NB4 (cell line): Measurements from ENCODE around the gene ACCS.

Source experiments
- DNase-seq: peaks from one replicate; pipeline ENCODE4 v3.0.0; 2010; ENCODE audit warnings: low read depth
- H3K4me3 ChIP-seq: one replicate; pipeline ENCODE4 v1.5.1; 2011; ENCODE audit warnings: mild to moderate bottlenecking, low read depth, low read length, moderate library complexity
- CTCF ChIP-seq: IDR thresholded peaks from one replicate; pipeline ENCODE4 v1.5.1; 2012; ENCODE audit warnings: low read depth, low read length
- MAX ChIP-seq: IDR thresholded peaks from 2 replicates; pipeline ENCODE4 v1.6.1; 2011; ENCODE audit warnings: low read depth, low read length
- MYC ChIP-seq: IDR thresholded peaks from 2 replicates; pipeline ENCODE4 v1.6.1; 2011; ENCODE audit warnings: low read depth, low read length
- POLR2A ChIP-seq: IDR thresholded peaks from 2 replicates; pipeline ENCODE4 v1.6.1; 2011; ENCODE audit warnings: mild to moderate bottlenecking; ENCODE audit not compliant: insufficient read length; ENCODE audit errors: extremely low read depth

ACCS gene

GRCh38 chr11:44065841-44066731, at the start of gene ACCS:
TSS of gene ACCS (plus strand) at chr11:44066270. CDS start at chr11:44067628, 1,358 bp downstream.
- TF ChIP-seq POLR2A: peak; percentile 78
- TF ChIP-seq CTCF: peak; percentile 52
- TF ChIP-seq MAX: peak; percentile 92
- peak; percentile 91 for TF ChIP-seq MYC
- H3K4me3 ChIP-seq: peak within 1 kb of the TSS; percentile 80
- peak; percentile 98 for DNase-seq

DNA sequence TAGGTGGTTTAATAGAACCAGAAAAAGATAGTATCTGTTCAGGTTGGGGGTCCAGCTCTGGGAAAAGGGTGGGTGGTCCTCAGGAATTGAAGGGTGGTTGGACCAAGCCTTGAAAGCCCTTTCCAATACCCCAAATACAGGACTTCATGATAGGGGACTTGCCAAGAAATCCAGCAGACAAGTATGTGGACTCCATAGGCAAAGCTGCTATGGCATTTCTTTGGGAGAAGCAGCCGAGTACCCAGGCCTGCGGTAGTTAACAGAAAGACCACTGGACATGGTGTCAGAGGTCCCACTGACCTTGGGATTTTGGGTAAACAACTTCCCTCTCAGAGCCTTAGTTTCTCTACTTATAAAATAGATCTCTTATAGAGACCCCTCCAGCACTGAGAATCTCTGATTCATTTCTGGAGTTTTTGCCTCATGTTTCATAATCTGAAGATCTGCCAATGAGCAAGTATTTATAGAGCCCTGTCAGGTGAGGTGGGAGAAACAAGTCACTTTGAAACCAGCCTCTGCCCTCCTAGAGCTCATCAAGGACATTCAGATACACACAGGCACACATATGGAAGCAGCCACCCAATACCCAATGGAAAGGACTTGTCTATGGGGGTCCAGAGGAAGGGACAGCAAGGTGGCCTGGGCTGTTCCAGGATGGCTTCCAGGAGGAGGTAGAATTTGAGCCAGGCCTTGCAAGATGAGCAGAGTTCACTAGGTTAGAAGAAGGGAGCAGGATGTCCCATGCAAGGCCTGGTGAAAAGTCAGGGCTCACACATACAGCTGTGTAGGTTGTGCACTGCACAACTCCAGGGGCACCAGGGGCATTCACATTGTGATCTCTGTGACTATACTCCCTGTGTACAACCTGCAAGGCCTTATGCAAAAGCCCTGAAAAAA, 49.3 kb upstream of the ACCS start:
- TF ChIP-seq CTCF (no peak), POLR2A (no peak), MYC (no peak), MAX (no peak)
- DNase-seq: no peak
- H3K4me3 ChIP-seq: no peak overlapping the region

- TF ChIP-seq MYC (no peak), CTCF (no peak), POLR2A (no peak), MAX (no peak)
- H3K4me3 ChIP-seq: no peak overlapping the region
- DNase-seq: no peak
Observed at GRCh38 chr11:44017443-44018126, 48.5 kb upstream of the ACCS start.

DNA sequence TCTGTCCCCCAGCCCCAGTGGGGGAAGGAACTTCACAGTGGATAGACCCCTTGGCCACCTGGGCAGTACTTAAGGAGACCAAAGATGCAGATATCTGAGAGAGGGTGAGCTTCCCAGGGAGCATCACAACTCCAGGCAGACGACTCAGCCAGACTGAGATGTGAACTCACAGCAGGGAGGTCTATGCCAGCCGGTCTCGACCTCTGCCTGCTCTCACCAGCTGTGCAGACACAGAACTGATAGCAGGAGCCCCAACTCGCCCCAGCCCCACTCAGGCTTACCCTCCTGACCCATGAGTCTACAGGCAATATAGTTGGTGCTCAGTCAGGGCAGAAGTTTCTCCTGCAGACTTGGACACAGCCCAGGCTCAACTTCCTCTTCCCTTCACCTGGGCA, 47.9 kb upstream of the ACCS start:
- H3K4me3 ChIP-seq: no peak overlapping the region
- no peak for DNase-seq
- TF ChIP-seq MYC (no peak), POLR2A (no peak), MAX (no peak), CTCF (no peak)

- H3K4me3 ChIP-seq: no peak overlapping the region
- no peak for DNase-seq
- TF ChIP-seq MYC (no peak), POLR2A (no peak), MAX (no peak), CTCF (no peak)
Observed at GRCh38 chr11:44018829-44019228, 47.2 kb upstream of the ACCS start.
